T-helper 9 cell (primary cell): ENCODE data around the gene HTR6.
"Not testable (repeated sequence)": the region's sequence is repeated elsewhere in the genome, so short reads cannot be mapped to it uniquely, and the experiment has no call there.

Experiments used
- DNase-seq: peaks from one replicate; pipeline ENCODE4 v3.0.0-alpha.2; 2020
- total RNA-seq, 2 donors: gene quantifications; one replicate each; lab custom pipeline; 2026; lab: John Stamatoyannopoulos, UW

Gene HTR6
- total RNA-seq = 0.35 to 2.4 reads per million in 2 donors

DNA sequence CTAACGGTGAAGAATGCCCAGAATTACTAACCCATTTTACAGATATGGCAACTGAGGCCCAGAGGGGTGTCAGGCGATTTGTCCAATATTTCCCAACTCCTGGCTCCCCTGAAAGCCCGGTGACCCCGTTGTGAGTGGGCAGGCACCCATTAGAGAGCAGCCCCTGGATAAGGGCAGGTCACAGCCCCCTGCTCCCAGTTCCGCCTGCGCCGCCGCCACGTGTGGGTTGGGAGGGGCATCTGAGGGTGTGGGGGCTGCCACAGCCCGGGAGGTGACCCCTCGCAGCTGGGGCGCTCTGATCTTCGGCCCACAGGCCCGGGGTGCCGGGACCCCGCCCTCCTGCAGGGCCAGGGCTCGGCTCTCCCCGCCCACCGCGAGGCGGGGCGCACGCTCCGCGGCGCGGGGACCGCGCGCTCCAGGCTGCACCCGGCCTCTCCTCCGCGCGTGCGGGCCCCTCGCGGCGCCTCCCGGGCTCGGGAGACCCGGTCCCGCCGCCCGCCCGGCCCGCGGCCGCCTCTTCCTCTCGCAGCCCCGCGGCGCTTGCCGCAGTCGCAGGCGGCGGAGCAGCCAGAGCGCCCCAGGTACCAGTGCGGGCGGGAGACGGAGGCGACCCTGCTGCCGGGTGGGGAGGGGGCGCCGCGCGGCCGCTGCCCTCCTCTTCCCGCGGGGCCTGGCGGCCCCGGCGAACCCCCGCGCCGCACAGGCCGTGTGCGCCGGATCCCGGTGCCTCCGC, at the start of gene HTR6:
Gene HTR6, plus strand, starts transcription at position 423 of the 733 bp plus-strand sequence. CDS start 879 bp downstream, outside the sequence.
- peak; percentile 30 for DNase-seq

DNA sequence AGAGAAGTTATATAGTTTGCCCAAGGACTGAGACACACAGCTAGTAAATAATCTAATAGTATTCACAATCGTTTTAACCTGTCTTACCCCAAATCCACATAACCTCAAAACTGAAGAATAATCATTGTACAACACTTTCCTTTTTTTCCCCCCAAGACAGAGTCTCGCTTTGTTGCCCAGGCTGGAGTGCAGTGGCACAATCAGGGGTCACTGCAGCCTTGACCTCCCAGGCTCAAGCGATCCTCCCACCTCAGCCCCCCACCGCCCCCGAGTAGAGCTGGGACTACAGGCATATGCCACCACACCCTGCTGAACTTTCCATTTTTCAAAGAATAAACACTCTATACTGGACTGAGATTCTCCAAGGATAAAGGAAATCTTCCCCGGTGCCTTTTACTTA, 49.2 kb upstream of the HTR6 start:
- no peak for DNase-seq

DNA sequence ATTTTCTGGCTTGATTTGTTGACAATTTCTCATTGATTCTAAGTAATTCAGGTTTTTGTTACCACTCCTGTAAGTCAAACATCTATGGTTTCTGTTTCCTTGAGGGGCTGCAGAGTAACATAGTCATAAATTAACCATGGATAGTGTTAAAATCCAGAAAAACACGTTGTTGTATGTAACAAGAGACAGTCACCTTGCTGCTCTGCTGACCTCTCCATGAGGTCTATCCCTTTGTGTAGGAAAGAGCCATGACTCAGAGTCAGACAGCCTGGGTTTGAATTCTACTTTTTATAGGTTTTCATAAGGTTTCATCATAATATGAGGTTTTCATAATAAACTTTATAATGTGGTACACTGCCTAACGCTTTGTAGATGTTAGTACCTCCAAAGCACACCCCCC, 48.2 kb upstream of the HTR6 start:
- no peak for DNase-seq

DNA sequence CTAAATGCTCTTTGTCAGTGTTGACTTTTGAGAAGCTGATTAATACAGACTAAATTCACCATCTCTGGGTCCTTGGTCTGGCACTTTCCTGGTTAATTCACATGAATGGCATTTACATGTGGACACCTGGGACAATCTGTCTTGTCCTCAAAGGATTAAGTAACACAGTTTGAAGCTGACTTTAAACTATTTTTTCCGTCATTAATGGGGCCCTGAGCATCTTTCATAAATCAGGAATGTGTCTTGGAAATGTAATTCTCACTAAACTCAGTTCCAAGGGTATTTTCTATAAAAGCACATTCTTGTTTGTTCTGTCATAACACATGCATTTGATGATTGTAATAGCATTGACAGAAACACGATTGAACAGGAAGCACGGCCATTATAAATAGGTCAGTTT, 47.3 kb upstream of the HTR6 start:
- DNase-seq = no peak

DNA sequence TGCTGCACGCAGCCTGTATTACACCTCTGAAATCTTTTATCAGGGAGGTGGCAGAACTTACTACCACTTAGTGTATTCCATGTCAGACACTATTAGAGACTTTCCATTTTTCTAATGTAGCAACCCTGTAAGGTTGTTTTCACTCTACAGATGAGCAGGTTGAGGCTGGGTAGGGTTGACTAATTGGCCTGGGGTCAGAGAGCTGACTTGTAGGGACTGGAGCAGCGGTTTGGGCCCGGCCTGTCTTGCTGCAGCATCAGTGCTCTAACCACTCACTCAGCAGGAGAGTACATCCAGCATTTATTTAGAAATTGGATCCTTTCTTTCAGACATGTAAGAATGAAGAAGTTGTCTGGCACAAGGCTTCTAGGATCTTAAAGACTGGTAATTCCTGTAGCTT, 46.2 kb upstream of the HTR6 start:
- no peak for DNase-seq

DNA sequence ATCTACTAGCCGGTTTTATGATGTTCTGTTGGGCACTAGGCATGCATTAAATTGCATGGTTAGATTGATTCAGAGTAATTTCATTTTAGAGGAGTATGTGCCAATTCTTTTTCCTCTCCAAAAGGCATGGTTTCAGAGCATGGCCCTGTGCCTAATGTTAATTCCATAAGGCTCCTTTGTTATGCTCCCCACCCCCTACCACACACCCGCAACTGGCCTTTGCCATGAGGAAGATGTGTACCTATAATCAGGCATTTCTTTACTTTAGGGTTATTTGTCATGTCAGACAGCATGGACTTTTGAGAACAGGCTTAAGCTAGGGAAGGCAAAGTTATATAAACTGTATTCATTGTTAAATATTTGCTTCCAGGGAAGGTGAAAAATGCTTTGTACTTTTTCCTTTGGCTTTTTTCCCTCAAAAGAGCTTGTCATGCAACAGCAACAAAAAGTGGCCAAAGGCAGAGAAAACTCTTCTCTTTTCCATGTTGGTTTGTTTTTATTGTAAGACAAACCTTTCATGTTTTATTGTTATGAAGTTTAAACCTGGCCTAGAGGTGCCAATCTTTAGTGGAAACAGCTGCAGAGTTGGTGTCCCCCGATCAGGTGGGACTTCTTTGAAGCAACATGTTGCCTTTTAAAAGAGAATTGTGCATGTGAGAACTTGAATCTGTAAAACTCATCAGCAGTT, 44.8 kb upstream of the HTR6 start:
- no peak for DNase-seq

DNA sequence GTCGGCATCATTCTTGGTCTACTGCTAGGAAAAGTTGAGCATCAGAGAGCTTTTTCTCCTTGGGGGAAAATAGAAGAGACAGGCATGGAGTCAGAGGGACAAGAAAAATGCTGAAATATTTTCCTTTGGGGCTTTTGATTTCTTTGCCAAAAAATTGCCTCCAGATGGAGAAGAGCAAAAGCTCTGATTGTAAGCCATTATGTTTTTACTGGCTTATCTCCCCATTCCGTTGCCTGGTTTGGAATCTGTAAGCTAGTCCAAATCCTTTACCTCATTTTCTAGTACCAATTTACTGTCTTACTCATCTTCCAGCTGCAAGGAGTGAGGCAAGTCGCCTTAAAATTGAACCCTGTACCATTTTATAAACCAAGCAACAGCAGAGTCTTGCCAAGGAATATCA, 43.9 kb upstream of the HTR6 start:
- DNase-seq = no peak

DNA sequence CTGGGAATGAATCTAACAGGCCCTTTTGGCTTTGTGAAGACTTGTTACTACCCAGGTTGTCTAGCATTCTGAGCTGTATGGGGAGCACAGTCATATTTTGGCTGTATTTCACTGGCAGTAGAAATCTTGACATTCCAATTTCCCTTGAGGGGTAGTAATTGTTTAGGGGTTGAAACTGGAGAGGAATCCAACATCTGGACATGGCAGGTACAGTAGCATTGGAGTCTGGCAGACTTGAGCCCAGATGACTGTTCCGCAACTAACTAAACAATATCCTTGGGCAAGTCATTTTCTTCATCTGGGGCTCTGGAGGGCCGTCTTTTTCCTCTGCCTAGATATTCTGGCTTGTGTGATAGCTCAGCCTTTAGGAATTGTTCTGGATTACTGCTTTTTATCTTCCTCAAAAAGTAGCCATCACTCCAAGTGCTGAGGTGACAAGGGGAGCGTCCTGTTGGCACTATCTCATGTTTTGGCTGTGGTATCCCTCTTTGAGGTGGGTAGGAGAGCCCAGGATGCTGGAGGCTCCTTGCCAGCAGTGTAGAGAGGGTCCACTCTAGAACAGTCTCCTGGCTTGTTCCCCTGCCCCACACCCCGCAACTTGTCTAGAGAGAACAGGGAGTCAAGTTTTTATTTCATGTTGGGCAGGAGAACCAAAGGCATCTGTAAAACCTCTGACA, 43.3 kb upstream of the HTR6 start:
- DNase-seq = no peak

DNA sequence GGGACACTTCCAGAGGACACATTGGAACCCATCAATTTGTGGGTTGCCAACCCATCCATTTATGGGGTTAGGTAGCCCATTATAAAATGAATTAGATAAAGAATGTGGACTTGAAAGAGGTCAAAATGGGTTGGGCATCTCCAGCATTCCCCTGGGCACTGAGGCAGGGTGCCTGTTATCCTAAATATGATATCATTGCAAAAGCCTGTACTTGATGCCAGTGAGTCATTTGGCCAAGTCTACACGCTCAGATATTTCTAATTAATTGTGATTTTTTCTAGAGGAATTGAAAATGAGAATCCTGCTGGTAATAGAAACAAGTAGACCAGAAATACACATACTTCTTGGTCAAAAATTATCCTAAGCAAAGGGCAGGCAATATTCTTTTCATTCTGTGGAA, 42.5 kb upstream of the HTR6 start:
- DNase-seq = no peak

DNA sequence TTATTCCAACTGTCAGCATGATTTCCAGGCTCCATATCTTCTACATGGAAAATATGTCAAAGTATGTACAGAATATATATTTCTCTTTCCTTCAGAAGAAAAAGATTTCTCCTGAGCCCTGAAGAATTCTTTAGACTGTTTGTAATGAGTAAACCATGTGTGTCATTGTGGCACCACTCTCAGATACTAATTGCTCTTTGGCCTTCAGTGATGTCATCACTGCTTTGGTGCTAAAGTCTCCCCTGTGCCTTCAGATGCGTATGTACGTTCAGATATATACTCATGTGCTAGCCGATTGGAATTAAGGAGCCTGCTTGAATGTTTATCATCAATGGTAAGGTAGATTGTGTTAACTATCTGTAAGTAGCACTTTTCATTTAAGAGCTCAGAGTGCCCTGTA, 41.2 kb upstream of the HTR6 start:
- DNase-seq = no peak

DNA sequence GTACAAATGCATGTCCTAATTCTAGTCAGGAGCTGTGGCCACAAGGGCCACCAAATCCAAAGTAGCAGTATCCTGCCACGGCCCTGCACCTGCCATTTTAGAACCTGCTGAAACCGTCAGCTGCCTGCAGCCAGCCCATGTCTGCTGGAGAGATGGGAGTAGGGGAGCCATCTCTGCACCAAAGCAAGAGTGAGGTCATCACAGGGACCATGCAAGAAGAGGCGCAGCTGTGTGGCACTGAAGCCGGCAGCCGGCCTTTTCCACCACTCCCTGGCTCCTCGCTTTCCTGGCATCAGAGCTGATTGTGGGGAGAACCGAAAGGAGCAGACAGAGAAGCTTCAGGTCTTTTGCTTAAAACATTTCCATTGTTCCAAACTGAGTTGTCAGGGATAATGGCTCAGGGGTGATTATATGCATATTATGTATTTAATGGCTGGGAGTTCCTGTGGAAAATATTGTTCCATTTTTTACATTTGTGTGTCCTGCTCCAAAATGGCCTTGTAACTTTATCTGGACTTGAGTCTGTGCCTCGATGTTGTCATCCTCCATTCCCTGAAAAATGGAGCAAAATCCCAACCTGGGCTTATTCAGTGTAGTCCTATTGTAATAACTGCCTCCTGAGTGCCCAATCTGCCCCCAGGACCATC, 39.3 kb upstream of the HTR6 start:
- DNase-seq = no peak

DNA sequence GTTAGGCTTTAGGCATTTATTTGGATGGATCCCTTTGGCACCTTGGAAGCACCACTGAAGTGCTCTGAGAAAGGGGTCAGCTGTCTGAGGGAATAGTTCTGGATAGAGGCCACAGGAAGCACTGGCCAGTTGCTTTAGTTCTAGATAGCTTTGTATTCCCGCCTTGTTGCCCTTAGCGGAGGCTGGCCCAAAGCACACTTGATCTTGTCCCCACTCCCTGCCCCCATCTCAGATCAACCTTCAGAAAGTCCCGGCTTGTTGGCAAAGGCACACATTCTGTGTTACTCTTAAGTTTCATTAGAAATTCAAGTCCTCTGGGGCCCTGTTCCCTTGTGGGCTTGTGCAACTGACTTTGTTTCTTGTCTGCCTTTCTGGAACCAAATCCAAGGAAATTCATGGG, 35.8 kb upstream of the HTR6 start:
- DNase-seq = no peak

DNA sequence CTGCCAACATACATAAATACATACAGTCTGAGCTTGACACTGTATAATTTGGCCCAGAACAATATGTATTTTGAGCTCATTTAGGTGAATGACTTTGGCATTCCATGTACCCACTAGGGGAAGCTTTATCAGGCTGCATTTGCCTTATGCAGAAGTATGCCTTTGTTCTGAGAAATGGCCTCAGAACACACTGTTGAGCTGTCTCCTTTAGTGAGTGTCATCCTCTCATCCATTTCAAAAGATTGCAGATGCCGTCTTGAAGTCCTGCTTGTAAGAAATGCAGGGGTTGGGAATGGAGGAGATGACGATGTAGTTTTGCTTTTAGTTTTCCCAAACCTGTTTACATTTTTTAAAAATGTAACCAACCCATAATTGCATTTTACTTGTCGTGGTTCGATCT, 35.3 kb upstream of the HTR6 start:
- DNase-seq = no peak

DNA sequence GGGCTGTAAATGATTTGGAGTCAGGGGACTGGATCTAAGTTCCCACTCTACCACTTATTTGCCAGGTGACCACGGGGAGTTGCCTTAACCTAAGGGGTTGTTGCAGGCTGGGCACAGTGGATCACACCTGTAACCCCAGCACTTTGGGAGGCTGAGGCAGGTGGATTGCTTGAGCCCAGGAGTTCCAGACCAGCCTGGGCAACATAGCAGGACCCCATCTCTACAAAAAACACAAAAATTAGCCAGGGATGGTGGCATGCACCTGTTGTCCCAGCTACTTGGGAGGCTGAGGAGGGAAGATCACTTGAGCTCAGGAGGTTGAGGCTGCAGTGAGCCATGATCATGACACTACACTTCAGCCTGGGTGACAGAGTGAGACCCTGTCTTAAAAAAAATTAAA, 34.5 kb upstream of the HTR6 start:
- DNase-seq = not testable (repeated sequence)

DNA sequence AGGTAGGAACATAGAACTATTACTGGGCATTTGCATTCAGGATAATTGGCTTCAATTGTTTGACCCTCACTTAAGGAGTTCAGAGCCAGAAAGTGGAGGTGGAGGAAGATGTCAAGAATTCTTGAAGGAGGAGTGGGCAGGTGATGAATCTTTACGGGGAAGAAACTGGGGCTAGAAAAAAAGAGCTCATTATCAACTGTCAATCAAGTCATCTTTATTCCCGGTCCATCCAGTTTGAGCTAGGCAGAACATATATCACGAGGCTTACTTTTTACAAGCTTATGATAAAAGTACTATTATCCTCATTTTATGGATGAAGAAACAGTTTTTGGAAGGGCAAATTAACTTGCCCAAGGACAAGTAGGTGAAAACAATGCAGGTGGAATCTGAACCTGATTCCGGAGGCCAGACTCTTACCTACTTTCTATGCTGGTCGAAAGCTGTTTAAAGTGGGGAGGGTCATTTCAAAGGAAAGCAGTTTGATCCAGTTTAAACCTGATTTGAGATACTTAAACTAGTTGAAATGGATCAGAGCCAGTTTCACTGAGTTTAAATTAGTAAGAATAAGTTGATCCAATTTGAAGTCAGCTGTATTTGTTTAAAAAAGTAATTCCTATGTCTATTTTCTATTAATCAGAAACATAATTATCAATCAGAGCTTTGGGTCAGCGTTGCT, 33.8 kb upstream of the HTR6 start:
- no peak for DNase-seq

DNA sequence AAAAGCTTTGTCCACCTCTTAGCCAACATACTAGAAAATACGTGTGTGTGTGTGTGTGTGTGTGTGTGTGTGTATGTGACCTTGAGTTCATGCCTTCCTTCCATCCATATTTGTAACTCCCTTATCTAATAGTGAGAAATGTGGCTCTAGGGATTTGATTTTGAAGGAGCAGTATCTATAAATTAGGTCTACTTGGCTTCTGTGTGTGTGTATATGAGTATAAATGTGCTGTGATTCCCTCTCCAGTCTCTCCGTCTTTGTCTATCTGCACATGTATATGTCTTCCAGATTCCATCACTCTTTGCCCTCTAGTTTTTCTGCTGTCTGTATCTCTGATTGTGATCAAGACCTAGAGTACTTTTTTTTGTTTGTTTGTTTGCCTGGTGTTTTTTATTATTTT, 32.5 kb upstream of the HTR6 start:
- DNase-seq = no peak

DNA sequence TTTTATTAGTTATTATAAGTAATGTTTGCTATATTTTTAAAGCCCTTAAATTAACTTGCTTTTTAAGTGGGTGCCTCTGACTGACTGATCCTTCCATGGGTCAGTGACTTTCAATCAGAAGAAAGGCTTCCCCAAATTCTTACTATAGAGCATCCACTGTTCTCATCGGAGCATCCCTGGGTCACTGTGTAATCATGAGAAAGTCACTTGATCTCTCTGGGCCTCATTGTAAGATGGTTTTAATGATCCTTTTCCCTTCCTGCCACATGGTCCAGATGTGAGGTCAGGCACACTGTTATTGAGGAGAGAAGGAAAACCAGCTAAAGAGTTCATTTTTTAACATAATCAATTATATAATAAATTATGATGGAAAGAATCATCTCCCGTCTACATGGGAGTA, 31.6 kb upstream of the HTR6 start:
- no peak for DNase-seq

DNA sequence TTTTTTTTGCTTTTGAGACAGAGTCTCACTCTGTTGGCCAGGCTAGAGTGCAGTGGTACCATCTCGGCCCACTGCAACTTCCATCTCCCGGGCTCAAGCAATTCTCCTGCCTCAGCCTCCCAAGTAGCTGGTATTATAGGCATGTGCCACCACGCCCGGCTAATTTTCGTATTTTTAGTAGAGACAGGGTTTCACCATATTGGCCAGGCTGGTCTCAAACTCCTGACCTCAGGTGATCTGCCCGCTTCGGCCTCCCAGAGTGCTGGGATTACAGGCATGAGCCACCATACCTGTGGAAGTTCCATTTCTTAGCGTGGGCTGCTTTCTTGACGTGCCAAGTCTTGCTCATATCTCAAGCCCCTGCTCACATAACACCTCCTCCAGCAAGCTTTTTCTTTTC, 29.6 kb upstream of the HTR6 start:
- DNase-seq = not testable (repeated sequence)

DNA sequence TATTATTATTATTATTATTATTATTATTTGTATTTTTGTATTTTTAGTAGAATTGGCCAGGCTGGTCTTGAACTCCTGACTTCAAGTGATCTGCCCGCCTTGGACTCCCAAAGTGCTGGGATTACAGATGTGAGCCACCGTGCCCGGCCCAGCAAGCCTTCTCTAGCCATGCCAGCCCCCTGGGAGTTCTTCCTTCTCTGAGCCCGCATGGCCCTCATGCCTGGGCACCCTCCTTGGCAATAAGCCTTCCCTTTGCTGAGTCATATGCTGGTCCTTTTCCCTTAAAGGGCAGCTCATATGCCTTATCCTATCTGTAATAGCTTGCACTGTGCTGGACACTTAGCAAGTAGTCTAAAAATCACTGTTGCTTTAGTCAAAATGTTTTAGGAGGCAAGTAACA, 29.0 kb upstream of the HTR6 start:
- DNase-seq = no peak

DNA sequence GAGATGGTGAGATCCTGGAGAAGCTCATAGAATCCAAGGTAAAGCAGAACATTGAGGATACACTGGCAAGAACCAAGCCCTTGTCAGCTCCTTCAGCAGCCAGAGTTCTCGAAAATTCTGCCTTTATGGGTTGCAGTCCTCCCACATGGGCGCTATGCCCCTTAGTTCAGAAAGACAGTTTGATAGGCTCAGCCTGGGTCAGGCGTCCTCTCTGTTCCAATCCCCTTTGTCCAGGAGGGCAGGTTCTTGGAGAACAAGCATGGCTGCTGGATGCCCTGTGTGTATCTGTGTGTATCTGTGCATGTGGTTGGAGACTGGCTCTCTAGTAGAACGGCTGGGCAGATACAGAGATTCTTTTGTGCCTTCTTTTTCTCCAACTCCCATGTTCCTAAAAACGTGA, 28.6 kb upstream of the HTR6 start:
- no peak for DNase-seq

DNA sequence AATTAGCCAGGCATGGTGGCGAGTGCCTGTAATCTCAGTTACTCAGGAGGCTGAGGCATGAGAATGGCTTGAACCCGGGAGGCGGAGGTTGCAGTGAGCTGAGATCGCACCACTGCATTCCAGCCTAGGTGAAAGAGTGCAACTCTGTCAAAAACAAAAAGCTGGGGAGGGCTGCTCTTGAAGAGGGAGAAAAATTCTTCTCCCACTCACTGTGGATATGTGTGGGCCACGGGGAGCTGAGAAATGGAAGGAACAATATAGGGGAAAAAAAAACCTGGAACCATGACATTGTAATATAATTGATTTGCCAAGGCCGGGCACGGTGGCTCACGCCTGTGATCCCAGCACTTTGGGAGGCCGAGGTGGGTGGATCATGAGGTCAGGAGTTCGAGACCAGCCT, 27.9 kb upstream of the HTR6 start:
- DNase-seq = not testable (repeated sequence)

DNA sequence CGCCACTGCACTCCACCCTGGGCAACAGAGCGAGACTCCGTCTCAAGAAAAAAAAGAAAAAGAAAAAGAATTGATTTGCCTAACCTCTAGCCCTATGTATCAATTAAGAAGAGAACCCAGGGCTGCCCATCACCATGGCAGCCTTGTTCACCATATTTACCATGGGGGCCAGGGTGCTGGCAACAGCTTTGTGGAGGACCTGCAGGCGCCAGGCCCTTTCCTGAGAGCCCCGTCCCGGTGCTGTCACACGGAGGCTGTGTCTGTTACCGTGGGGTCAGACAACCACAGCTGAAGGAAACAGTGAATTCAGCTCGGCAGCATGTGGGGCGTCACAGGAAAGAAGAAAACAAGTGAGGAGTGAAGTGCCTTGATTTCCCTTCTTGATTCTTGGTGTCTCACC, 27.1 kb upstream of the HTR6 start:
- DNase-seq = no peak

DNA sequence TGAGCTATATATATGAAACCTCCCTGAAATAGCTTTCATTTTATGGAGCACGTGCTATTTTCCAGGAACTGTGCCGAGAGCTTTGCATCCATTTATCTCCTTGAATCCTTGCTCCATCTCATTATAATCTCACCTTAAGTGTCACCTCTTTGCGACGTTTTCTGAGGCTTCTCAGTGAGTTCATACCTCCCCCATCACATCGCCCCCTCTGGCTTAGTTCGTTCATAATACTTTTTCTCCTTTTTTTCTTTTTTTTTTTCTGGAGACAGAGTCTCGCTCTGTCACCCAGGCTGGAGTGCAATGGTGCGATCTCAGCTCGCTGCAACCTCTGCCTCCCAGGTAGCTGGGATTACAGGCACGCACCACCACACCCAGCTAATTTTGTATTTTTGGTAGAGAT, 25.4 kb upstream of the HTR6 start:
- not testable (repeated sequence) for DNase-seq
